Ascending aorta (tissue), 2 donors: ENCODE measurements around the gene ARVCF. TPM values are rescaled to one million over a fixed set of nuclear protein-coding genes. Genes with fewer than 3 reads are reported as not detected.

Experiments used
- DNase-seq, 2 donors: peaks; one replicate each; pipeline ENCODE4 v3.0.0-alpha.2; 2019; ENCODE audit warnings: low spot score in 2 of 2
- H3K27ac ChIP-seq, 2 donors: fragments of 200-600 bp; sonication (generic); one replicate each; pipeline ENCODE4 v1.5.1; 2016 to 2017; ENCODE audit warnings: mild to moderate bottlenecking in 1 of 2
- H3K27me3 ChIP-seq: fragments of 200-600 bp; sonication (generic); one replicate; pipeline ENCODE4 v1.5.1; 2017
- H3K36me3 ChIP-seq, 2 donors: fragments of 200-600 bp; sonication (generic); one replicate each; pipeline ENCODE4 v1.5.1; 2016
- H3K4me1 ChIP-seq, 2 donors: fragments of 200-600 bp; sonication (generic); one replicate each; pipeline ENCODE4 v1.5.1; 2016 to 2017; ENCODE audit warnings: mild to moderate bottlenecking in 1 of 2
- H3K4me3 ChIP-seq, 2 donors: fragments of 200-600 bp; sonication (generic); one replicate each; pipeline ENCODE4 v1.5.1; 2016 to 2017; ENCODE audit warnings: mild to moderate bottlenecking in 1 of 2
- H3K9me3 ChIP-seq, 2 donors: fragments of 200-600 bp; sonication (generic); one replicate each; pipeline ENCODE4 v1.5.1; 2016
- intact Hi-C: fragments of 100-400 bp; cut with DNase I; formaldehyde crosslinking; loops from one replicate; pipeline ENCODE4 v1.15.1; 2023
- total RNA-seq: library from RNA; depleted of rRNA; stranded (reverse); fragments of >200 nt; gene quantifications from one replicate; pipeline ENCODE4 v1.1.0, GENCODE V29; 2016
- TF ChIP-seq, protein P1 (sequence below), 3 experiments: fragments of 200-600 bp in 2 of 3; fragments of 450-650 bp in 1 of 3; sonication (generic) in 2 of 3; IDR thresholded peaks; one replicate each; pipeline ENCODE4 v1.5.1; 2016 to 2019; ENCODE audit warnings: antibody characterized with exemption in 3 of 3, mild to moderate bottlenecking in 1 of 3, moderate library complexity in 1 of 3

The ARVCF gene
- total RNA-seq, 1 donor from 2014 or later, result 252 TPM

GRCh38 chr22:19972652-19973550 lies 43.7 kb downstream of the ARVCF start:
- Histone ChIP-seq H3K4me3 (no peak overlapping the region), H3K9me3 (no peaks in the 10 kb centered on the region), H3K27me3 (no peaks in the 10 kb centered on the region), H3K4me1 (peaks cover 0 to 10% of the 10 kb centered on the region in 2 donors), H3K27ac (peak overlapping the region in 1 of 2 donors; percentile 19), H3K36me3 (peaks cover 74 to 77% of the 10 kb centered on the region in 2 donors)
- TF ChIP-seq, protein P1, sequence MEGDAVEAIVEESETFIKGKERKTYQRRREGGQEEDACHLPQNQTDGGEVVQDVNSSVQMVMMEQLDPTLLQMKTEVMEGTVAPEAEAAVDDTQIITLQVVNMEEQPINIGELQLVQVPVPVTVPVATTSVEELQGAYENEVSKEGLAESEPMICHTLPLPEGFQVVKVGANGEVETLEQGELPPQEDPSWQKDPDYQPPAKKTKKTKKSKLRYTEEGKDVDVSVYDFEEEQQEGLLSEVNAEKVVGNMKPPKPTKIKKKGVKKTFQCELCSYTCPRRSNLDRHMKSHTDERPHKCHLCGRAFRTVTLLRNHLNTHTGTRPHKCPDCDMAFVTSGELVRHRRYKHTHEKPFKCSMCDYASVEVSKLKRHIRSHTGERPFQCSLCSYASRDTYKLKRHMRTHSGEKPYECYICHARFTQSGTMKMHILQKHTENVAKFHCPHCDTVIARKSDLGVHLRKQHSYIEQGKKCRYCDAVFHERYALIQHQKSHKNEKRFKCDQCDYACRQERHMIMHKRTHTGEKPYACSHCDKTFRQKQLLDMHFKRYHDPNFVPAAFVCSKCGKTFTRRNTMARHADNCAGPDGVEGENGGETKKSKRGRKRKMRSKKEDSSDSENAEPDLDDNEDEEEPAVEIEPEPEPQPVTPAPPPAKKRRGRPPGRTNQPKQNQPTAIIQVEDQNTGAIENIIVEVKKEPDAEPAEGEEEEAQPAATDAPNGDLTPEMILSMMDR (IDR thresholded peaks at IDR 0.05), result no peak
- intact Hi-C loops, result no loop called here
- DNase-seq, result no peak

- no peak for DNase-seq
Observed at GRCh38 chr22:19972251-19972650, 44.4 kb downstream of the ARVCF start.

GRCh38 chr22:19971276-19972124 lies 45.1 kb downstream of the ARVCF start:
- Histone ChIP-seq H3K9me3 (no peaks in the 10 kb centered on the region), H3K27me3 (no peaks in the 10 kb centered on the region), H3K4me3 (no peak overlapping the region), H3K4me1 (peaks cover 0 to 10% of the 10 kb centered on the region in 2 donors), H3K36me3 (peaks cover 69 to 80% of the 10 kb centered on the region in 2 donors), H3K27ac (peak overlapping the region in 1 of 2 donors; percentile 0)
- DNase-seq, result no peak
- intact Hi-C loops, result no loop called here
- TF ChIP-seq, protein P1 (IDR thresholded peaks at IDR 0.05), result no peak

More at GRCh38 chr22:19972251-19972650, 44.4 kb downstream of the ARVCF start:
- Histone ChIP-seq H3K9me3 (no peaks in the 10 kb centered on the region), H3K4me3 (no peak overlapping the region), H3K27me3 (no peaks in the 10 kb centered on the region), H3K36me3 (peaks cover 74 to 77% of the 10 kb centered on the region in 2 donors), H3K4me1 (peaks cover 0 to 10% of the 10 kb centered on the region in 2 donors), H3K27ac (peak overlapping the region in 1 of 2 donors; percentile 19)
- intact Hi-C loops, result no loop called here
- TF ChIP-seq, protein P1 (IDR thresholded peaks at IDR 0.05), result no peak

- TF ChIP-seq, protein P1 (IDR thresholded peaks at IDR 0.05), result peak; percentile 75 to 98 (median 96)
Observed at GRCh38 chr22:19970479-19971275, 45.9 kb downstream of the ARVCF start.

GRCh38 chr22:19970031-19970478 lies 46.6 kb downstream of the ARVCF start:
- Histone ChIP-seq H3K27ac (peak overlapping the region; percentile 26 to 69), H3K36me3 (peaks cover 67 to 87% of the 10 kb centered on the region in 2 donors)

More at GRCh38 chr22:19970479-19971275, 45.9 kb downstream of the ARVCF start:
- Histone ChIP-seq H3K9me3 (no peaks in the 10 kb centered on the region), H3K4me3 (no peak overlapping the region), H3K4me1 (peaks cover 0 to 10% of the 10 kb centered on the region in 2 donors), H3K27me3 (no peaks in the 10 kb centered on the region), H3K27ac (peak overlapping the region; percentile 26 to 69), H3K36me3 (peaks cover 69 to 86% of the 10 kb centered on the region in 2 donors)
- peak in 1 of 2 donors; percentile 82 for DNase-seq
- intact Hi-C loops, result loop anchor here (1.0 kb wide), 1 partner anchor 43 kb away; no protein-coding TSS in a partner anchor

More at GRCh38 chr22:19970031-19970478, 46.6 kb downstream of the ARVCF start:
- no peak for DNase-seq
- peaks cover 0 to 10% of the 10 kb centered on the region in 2 donors for H3K4me1 ChIP-seq
- no peaks in the 10 kb centered on the region for H3K27me3 ChIP-seq
- intact Hi-C loops, result loop anchor here (1.0 kb wide), 1 partner anchor 43 kb away; no protein-coding TSS in a partner anchor
- TF ChIP-seq, protein P1 (IDR thresholded peaks at IDR 0.05), result no peak
- no peaks in the 10 kb centered on the region for H3K9me3 ChIP-seq
- no peak overlapping the region for H3K4me3 ChIP-seq
